ENCODE results near the gene FAM171A2. TPM values are rescaled to one million over a fixed set of nuclear protein-coding genes. Genes with fewer than 3 reads are reported as not detected.
"Not testable (repeated sequence)": the region's sequence is repeated elsewhere in the genome, so short reads cannot be mapped to it uniquely, and the experiment has no call there.

Gene FAM171A2
- total RNA-seq, 1 donor from 2014 or later: 1.1 TPM

GRCh38 chr17:44383363-44383762, 19.7 kb upstream of the FAM171A2 start:
- ATAC-seq: no peak

GRCh38 chr17:44382917-44383316, 19.3 kb upstream of the FAM171A2 start:
- no peak for ATAC-seq

GRCh38 chr17:44381810-44382305, 18.2 kb upstream of the FAM171A2 start:
- ATAC-seq: no peak

GRCh38 chr17:44380767-44381166, 17.1 kb upstream of the FAM171A2 start:
- no peak for ATAC-seq

- ATAC-seq: no peak
Observed at GRCh38 chr17:44379887-44380286, 16.2 kb upstream of the FAM171A2 start.

GRCh38 chr17:44378171-44378705, 14.6 kb upstream of the FAM171A2 start:
- ATAC-seq: no peak

GRCh38 chr17:44376779-44377178, 13.1 kb upstream of the FAM171A2 start:
- no peak for ATAC-seq

- ATAC-seq: peak; percentile 6
Observed at GRCh38 chr17:44376124-44376523, 12.5 kb upstream of the FAM171A2 start.

GRCh38 chr17:44375196-44376017, 11.8 kb upstream of the FAM171A2 start:
- ATAC-seq: peak; percentile 9

- peak; percentile 28 for ATAC-seq
Observed at GRCh38 chr17:44374306-44375195, 10.9 kb upstream of the FAM171A2 start.

- ATAC-seq: no peak
Observed at GRCh38 chr17:44372036-44372435, 8.4 kb upstream of the FAM171A2 start.

- ATAC-seq: not testable (repeated sequence)
Observed at GRCh38 chr17:44369414-44370023, 5.9 kb upstream of the FAM171A2 start.

GRCh38 chr17:44368391-44369243, 5.0 kb upstream of the FAM171A2 start:
- ATAC-seq: not testable (repeated sequence)

- ATAC-seq: peak; percentile 48
Observed at GRCh38 chr17:44367231-44367979, 3.8 kb upstream of the FAM171A2 start.

GRCh38 chr17:44365051-44365450, 1.4 kb upstream of the FAM171A2 start:
- not testable (repeated sequence) for ATAC-seq

- peak; percentile 11 for ATAC-seq
Observed at GRCh38 chr17:44362949-44363612, 572 bp downstream of the FAM171A2 start.

- no peak for ATAC-seq
Observed at GRCh38 chr17:44362459-44362948, 1.1 kb downstream of the FAM171A2 start.

GRCh38 chr17:44361292-44362260, 2.1 kb downstream of the FAM171A2 start:
- ATAC-seq: no peak

- no peak for ATAC-seq
Observed at GRCh38 chr17:44360826-44361225, 2.8 kb downstream of the FAM171A2 start.
